ENCODE measurements around the gene DCBLD1. TPM values are rescaled to one million over a fixed set of nuclear protein-coding genes. Genes with fewer than 3 reads are reported as not detected.

Gene DCBLD1
- total and polyA plus RNA-seq, 2 of the 13 experiments (the other 11 are each of a cell fraction or from before 2014, with no cell fraction given), result 23.2 to 41.5 TPM

DNA sequence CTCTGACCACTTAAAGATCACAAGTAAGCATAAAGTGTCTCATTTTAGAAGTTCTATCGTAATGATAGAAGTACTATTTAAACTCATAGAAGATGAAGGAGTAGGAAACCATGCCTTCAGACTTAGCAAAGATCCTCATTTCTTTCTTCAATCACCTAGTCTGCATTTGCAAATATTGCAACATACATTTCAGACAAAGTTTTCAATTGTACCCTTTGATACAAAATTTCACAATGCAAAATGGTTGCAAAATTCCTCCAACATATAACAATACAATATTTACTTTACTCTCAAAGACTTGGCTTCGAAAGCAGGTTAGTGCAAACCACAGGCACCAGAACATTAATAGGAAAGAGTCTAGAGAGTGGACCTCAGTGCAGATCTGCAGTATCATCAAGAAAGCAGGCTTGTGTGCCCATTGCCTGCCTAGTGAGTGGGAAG is 40.6 kb upstream of the DCBLD1 start (continued):
- TF ChIP-seq ZNF740 (CRISPR knock-in tag; IDR thresholded peaks at IDR 0.05), result no peak
- TF ChIP-seq ZNF691 (CRISPR knock-in tag; IDR thresholded peaks at IDR 0.05; ENCODE audit: borderline replicate concordance, low read depth), result no peak
- TF ChIP-seq ZMYM3 (CRISPR knock-in tag; IDR thresholded peaks at IDR 0.05), result no peak
- TF ChIP-seq MEIS1 (CRISPR knock-in tag; IDR thresholded peaks at IDR 0.05; ENCODE audit: borderline replicate concordance), result no peak
- peak; percentile 91; the same call in 1 of the 2 replicates for TF ChIP-seq MIER3 (CRISPR knock-in tag; IDR thresholded peaks at IDR 0.05; ENCODE audit: borderline replicate concordance)
- TF ChIP-seq ZNF569 (CRISPR knock-in tag; IDR thresholded peaks at IDR 0.05; ENCODE audit: borderline replicate concordance), result no peak
- no peak for TF ChIP-seq ZNF781 (CRISPR knock-in tag; IDR thresholded peaks at IDR 0.05; ENCODE audit: borderline replicate concordance, not compliant biosample characterization)
- no peak for TF ChIP-seq ZC3H4 (CRISPR knock-in tag; IDR thresholded peaks at IDR 0.05; ENCODE audit: borderline replicate concordance)
- peak; percentile 74 for TF ChIP-seq SIX1 (CRISPR knock-in tag; IDR thresholded peaks at IDR 0.05; ENCODE audit: borderline replicate concordance)
- TF ChIP-seq ZBTB20 (CRISPR knock-in tag; IDR thresholded peaks at IDR 0.05; ENCODE audit: borderline replicate concordance, low read depth), result no peak
- TF ChIP-seq, protein P1, sequence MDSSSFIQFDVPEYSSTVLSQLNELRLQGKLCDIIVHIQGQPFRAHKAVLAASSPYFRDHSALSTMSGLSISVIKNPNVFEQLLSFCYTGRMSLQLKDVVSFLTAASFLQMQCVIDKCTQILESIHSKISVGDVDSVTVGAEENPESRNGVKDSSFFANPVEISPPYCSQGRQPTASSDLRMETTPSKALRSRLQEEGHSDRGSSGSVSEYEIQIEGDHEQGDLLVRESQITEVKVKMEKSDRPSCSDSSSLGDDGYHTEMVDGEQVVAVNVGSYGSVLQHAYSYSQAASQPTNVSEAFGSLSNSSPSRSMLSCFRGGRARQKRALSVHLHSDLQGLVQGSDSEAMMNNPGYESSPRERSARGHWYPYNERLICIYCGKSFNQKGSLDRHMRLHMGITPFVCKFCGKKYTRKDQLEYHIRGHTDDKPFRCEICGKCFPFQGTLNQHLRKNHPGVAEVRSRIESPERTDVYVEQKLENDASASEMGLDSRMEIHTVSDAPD (CRISPR knock-in tag; IDR thresholded peaks at IDR 0.05), result peak; percentile 82; the same call in 1 of the 2 replicates
- no peak for TF ChIP-seq AGO2 (optimal IDR thresholded peaks at IDR 0.05; ENCODE audit: low read depth, low read length)
- TF ChIP-seq, protein P2, sequence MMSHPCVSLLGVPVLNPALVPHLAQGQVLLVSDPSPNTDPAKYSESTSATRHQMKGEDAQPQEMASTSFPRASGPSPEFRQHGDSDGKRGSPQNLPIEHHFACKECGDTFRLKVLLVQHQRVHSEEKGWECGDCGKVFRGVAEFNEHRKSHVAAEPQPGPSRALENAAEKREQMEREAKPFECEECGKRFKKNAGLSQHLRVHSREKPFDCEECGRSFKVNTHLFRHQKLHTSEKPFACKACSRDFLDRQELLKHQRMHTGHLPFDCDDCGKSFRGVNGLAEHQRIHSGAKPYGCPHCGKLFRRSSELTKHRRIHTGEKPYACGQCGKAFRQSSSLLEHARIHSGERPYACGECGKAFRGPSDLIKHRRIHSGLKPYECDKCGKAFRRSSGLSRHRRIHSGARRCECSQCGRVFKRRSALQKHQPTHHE (CRISPR knock-in tag; IDR thresholded peaks at IDR 0.05; ENCODE audit: borderline replicate concordance), result no peak
- TF ChIP-seq ZNF138 (CRISPR knock-in tag; IDR thresholded peaks at IDR 0.05; ENCODE audit: low read depth), result no peak
- TF ChIP-seq, protein P3, sequence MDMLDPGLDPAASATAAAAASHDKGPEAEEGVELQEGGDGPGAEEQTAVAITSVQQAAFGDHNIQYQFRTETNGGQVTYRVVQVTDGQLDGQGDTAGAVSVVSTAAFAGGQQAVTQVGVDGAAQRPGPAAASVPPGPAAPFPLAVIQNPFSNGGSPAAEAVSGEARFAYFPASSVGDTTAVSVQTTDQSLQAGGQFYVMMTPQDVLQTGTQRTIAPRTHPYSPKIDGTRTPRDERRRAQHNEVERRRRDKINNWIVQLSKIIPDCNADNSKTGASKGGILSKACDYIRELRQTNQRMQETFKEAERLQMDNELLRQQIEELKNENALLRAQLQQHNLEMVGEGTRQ (IDR thresholded peaks at IDR 0.05; ENCODE audit: low read depth, low read length), result no peak
- TF ChIP-seq, protein P3 (CRISPR knock-in tag; IDR thresholded peaks at IDR 0.05; ENCODE audit: borderline replicate concordance), result no peak
- no peak for TF ChIP-seq ZNF563 (CRISPR knock-in tag; IDR thresholded peaks at IDR 0.05)
- TF ChIP-seq MBNL3 (CRISPR knock-in tag; conservative IDR thresholded peaks at IDR 0.05), result no peak
- TF ChIP-seq FOXK2 (IDR thresholded peaks at IDR 0.05), result no peak
- no peak for TF ChIP-seq HOXA5 (CRISPR knock-in tag; IDR thresholded peaks at IDR 0.05)
- no peak for TF ChIP-seq RFX1 (IDR thresholded peaks at IDR 0.05)
- peak; percentile 56; the same call in 1 of the 2 replicates for TF ChIP-seq ETV5 (CRISPR knock-in tag; IDR thresholded peaks at IDR 0.05; ENCODE audit: borderline replicate concordance)
- TF ChIP-seq ZNF816 (CRISPR knock-in tag; IDR thresholded peaks at IDR 0.05; ENCODE audit: borderline replicate concordance), result no peak
- TF ChIP-seq ZNF883 (CRISPR knock-in tag; IDR thresholded peaks at IDR 0.05; ENCODE audit: not compliant biosample characterization), result no peak
- 0 out of 2 replicates have a peak, but pooled peaks have one; percentile 76 for TF ChIP-seq KDM1A (CRISPR knock-in tag; IDR thresholded peaks at IDR 0.05)
- no peak for TF ChIP-seq NFE2L2 (IDR thresholded peaks at IDR 0.05; ENCODE audit: low read length)
